Natural killer cell treated with Interleukin-12 subunit alpha and Interleukin-12 subunit beta and Interleukin-15 and Interleukin-18, amount 100 ng/mL, for 72 hours (primary cell): ENCODE results near the gene POU6F2. TPM values are rescaled to one million over a fixed set of nuclear protein-coding genes. Genes with fewer than 3 reads are reported as not detected.
"Not testable (repeated sequence)": the region's sequence is repeated elsewhere in the genome, so short reads cannot be mapped to it uniquely, and the experiment has no call there.

Experiments used
- ATAC-seq, 2 donors: fragments of 150-1000 bp; cut with Tn5 transposase in 1 of 2; sonication (Bioruptor Pico), chemical (Tn5 transposase) in 1 of 2; 2 replicates each; pipeline ENCODE4 v1.10.0; 2021
- DNase-seq: peaks from one replicate; pipeline ENCODE4 v3.0.0; 2022; ENCODE audit warnings: low spot score
- H3K27ac Mint-ChIP-seq, 2 donors: 1 replicate in 1 of 2; 2 replicates in 1 of 2; pipeline ENCODE4 v1.8.0; 2022; ENCODE audit warnings: mixed read lengths in 2 of 2, mild to moderate bottlenecking in 1 of 2, moderate library complexity in 1 of 2
- H3K27me3 Mint-ChIP-seq, 2 donors: 1 replicate in 1 of 2; 2 replicates in 1 of 2; pipeline ENCODE4 v1.8.0; 2022; ENCODE audit warnings: mixed read lengths in 2 of 2
- H3K36me3 Mint-ChIP-seq: one replicate; pipeline ENCODE4 v1.8.0; 2022; ENCODE audit warnings: mixed read lengths
- H3K4me1 Mint-ChIP-seq, 2 donors: 1 replicate in 1 of 2; 2 replicates in 1 of 2; pipeline ENCODE4 v1.8.0; 2022; ENCODE audit warnings: low read depth in 2 of 2, mixed read lengths in 2 of 2, mild to moderate bottlenecking in 1 of 2
- H3K4me3 Mint-ChIP-seq: one replicate; pipeline ENCODE4 v1.8.0; 2022; ENCODE audit warnings: mixed read lengths
- H3K9me3 Mint-ChIP-seq: 2 replicates; pipeline ENCODE4 v1.8.0; 2022; ENCODE audit warnings: mixed read lengths
- total RNA-seq, 2 donors: library from RNA; stranded (reverse); gene quantifications; one replicate each; pipeline ENCODE4 v1.2.3, GENCODE V29; 2022

The POU6F2 gene
- total RNA-seq, 2 donors from 2014 or later = 0.24 to 0.28 TPM

DNA sequence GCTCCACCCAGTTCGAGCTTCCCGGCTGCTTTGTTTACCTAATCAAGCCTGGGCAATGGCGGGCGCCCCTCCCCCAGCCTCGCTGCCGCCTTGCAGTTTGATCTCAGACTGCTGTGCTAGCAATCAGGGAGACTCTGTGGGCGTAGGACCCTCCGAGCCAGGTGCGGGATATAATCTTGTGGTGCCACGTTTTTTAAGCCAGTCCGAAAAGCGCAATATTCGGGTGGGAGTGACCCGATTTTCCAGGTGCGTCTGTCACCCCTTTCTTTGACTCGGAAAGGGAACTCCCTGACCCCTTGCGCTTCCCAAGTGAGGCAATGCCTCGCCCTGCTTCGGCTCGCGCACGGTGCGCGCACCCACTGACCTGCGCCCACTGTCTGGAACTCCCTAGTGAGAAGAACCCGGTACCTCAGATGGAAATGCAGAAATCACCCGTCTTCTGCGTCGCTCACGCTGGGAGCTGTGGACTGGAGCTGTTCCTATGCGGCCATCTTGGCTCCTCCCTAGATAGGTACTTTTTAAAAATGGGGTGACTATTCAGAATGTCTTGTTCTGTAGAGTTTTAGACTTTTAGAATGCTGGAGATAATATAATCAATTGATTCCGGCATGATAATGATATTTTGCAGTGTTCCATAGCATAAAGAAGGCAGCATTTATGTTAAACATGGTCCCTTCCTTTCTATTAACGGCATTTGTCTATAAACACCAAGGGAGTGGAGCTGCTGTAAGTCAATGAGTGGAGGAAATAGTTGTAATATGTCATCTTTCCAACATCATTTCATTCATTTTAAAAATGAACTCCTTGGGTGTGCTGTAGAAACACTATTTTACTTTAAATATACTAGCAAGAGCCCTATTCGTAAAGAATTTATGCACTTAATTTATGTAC is 35.6 kb downstream of the POU6F2 start:
- not testable (repeated sequence) for ATAC-seq, DNase-seq, H3K4me1 Mint-ChIP-seq, H3K27me3 Mint-ChIP-seq, H3K9me3 Mint-ChIP-seq, H3K4me3 Mint-ChIP-seq, H3K36me3 Mint-ChIP-seq, H3K27ac Mint-ChIP-seq

DNA sequence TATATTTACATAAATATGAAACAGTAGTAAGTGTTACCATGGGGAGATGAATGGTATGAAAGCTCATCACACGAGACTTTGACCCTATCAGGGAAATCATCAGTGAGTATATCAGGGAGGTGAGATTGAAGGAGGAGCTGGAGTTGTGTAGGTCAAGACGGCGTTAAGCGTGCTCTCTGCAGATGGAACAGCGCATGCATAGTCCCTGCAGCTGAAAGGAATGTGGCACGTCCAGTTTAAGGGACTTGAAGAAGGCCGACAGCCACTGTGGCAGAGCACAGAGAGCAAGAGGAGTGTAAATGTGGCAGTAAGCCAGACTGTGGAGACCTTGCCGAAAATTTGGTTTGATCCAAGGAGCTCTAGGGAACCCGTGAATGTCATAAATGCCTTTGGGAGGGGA is 38.9 kb downstream of the POU6F2 start:
- DNase-seq = no peak
- H3K27me3 Mint-ChIP-seq = peaks cover 0 to 3% of the 10 kb centered on the region in 2 donors
- no peaks in the 10 kb centered on the region for H3K36me3 Mint-ChIP-seq
- no peaks in the 10 kb centered on the region for H3K4me1 Mint-ChIP-seq
- ATAC-seq = peak; percentile 24 to 32
- H3K4me3 Mint-ChIP-seq = no peak overlapping the region
- no peak overlapping the region for H3K27ac Mint-ChIP-seq
- H3K9me3 Mint-ChIP-seq = no peaks in the 10 kb centered on the region

DNA sequence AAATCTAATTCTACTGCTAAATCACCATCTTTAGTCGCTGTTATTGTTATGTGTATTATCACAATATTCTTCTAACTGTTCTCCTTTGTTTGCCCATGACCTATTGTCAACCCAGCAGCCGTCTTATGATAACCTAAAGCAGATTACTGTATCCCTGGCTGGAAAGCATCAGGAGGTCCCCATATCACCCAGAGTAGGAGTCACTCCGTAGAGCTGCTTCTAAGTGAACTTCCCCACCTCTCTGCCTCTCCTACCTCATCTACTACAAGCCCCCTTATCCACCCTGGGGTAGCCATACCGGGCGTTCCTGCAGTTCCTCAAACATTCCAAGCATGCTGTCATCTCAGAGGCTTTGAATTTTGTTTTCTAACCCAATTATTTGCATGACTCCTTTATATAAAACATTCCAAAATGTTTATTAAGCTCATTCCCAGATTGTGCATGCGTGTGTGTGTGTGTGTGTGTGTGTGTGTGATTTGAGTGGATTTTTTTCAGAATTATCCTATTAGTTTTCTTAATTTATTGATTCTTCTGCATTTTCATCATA is 39.7 kb downstream of the POU6F2 start:
- ATAC-seq (no peak), DNase-seq (no peak)
- no peaks in the 10 kb centered on the region for H3K9me3 Mint-ChIP-seq
- H3K4me1 Mint-ChIP-seq = no peaks in the 10 kb centered on the region
- peaks cover 3 to 6% of the 10 kb centered on the region in 2 donors for H3K27me3 Mint-ChIP-seq
- no peak overlapping the region for H3K27ac Mint-ChIP-seq
- no peaks in the 10 kb centered on the region for H3K36me3 Mint-ChIP-seq
- no peak overlapping the region for H3K4me3 Mint-ChIP-seq

DNA sequence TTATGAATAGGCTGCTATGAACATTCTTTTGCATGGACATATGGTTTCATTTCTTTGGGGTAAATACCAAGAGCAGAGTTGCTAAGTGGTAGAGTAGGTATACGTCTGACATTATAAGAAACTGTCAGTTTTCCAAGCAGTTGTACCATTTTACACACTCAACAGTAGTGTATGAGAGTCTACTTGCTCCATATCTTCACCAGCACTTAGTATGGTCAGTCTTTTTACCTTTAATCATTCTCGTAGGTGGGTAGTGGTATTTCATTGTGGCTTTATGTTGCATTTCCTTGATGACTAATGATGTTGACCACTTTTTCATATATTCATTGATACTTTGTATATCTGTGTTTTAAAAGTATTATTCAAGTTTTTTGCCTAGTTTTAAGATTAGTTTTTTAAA is 45.1 kb downstream of the POU6F2 start:
- H3K27ac Mint-ChIP-seq = no peak overlapping the region
- DNase-seq (no peak), ATAC-seq (no peak)
- H3K4me1 Mint-ChIP-seq = no peaks in the 10 kb centered on the region
- no peaks in the 10 kb centered on the region for H3K36me3 Mint-ChIP-seq
- no peak overlapping the region for H3K4me3 Mint-ChIP-seq
- peaks cover 2 to 14% of the 10 kb centered on the region in 2 donors for H3K27me3 Mint-ChIP-seq
- peaks cover 5% of the 10 kb centered on the region for H3K9me3 Mint-ChIP-seq

DNA sequence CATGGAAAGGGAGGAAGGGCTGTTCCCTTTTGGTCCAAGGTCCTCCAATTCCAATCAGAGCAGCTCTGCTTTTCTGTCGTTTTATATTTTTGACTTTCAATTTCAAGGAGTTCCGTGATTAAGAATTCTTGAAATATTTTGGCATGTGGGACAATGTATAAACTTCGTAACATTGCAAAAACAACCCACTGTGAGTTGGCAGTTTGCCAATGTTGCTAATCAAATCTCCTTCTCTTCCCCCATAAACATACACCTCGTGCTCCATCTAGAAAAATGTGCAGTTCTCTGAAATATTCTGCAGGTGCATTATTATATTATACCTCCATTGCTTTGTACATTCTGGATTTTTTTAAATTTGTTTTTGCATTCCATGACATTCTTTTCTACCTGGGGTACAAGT is 49.8 kb downstream of the POU6F2 start:
- no peaks in the 10 kb centered on the region for H3K4me1 Mint-ChIP-seq
- no peak overlapping the region for H3K27ac Mint-ChIP-seq
- DNase-seq (no peak), ATAC-seq (no peak)
- no peaks in the 10 kb centered on the region for H3K36me3 Mint-ChIP-seq
- H3K4me3 Mint-ChIP-seq = no peak overlapping the region
- peaks cover 2 to 10% of the 10 kb centered on the region in 2 donors for H3K27me3 Mint-ChIP-seq
- H3K9me3 Mint-ChIP-seq = peaks cover 4% of the 10 kb centered on the region

DNA sequence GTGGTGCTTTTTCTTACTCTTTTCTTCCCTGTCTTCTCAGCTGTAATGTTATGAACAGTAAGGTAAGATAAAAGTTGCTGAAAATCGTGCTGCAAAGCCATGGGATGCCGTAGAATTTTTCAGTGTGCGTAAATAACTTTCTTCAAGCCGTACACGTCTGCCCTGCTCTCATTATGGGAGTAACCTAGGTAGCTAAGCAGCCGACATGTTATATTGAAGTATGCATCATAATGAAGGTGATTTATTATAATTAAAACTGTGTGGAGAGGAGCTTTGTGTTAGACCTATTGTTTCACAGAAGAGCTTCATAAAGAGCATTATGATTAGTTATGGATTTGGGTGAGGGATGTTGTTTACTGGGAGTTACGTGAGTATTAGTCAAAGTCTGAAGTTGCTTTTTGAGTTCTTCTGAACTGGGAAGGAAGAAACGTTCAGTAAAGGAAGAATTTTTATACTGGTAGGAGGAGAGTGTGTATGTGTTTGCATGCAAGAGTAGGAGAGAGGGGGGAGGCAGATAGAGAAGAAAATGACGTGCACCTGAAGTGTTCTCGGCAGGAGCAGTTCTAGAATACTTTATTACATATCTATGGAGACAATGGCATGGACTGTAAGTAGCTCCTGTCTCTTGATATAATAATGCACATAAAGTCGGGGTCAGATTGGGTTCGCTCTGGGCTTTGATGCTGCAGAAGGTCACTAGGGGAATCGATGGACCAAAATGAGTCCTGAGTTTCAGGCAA is 56.3 kb downstream of the POU6F2 start:
- ATAC-seq = no peak
- no peak overlapping the region for H3K27ac Mint-ChIP-seq
- H3K4me1 Mint-ChIP-seq = no peaks in the 10 kb centered on the region
- peaks cover 9 to 17% of the 10 kb centered on the region in 2 donors for H3K27me3 Mint-ChIP-seq
- H3K9me3 Mint-ChIP-seq = no peaks in the 10 kb centered on the region
- DNase-seq = no peak
- no peak overlapping the region for H3K4me3 Mint-ChIP-seq
- no peaks in the 10 kb centered on the region for H3K36me3 Mint-ChIP-seq

DNA sequence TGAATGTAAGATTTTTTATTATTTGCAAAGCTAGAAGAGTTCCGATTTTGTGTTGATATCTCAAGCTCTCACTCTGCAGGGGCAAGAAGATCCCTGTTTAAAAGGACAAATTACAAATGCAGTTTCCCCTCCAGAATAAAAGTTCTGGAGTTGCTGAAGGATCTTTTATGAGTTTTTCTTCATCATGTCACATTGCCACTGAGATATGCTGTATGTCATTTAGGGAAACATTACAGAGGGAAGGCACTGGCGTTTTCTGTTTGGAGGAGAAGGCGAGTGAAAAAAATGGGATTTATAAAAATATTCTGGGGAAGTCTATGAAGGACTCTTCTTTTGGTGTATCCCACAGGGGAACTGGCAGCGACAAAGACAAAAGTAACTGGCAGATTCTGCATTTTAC is 57.4 kb downstream of the POU6F2 start:
- no peak for ATAC-seq
- H3K36me3 Mint-ChIP-seq = no peaks in the 10 kb centered on the region

DNA sequence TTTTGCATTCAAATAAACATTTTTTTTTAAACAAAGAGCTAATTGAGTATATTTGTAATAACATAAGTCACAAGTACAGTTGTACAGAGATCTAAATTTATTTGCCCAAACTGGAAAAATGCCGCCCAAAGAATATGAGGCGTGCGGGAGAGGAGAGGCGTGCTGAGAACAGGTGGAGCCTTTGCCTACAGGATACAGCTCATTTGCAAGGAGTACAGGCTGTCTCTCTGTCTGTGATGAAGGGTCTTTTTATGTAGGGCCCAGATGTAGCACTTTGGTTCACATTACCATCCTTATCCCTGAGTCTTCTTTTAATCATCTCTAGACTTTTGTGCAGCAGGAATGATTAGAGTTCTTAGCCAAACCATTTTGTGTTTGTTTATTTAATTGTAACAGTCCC is 58.2 kb downstream of the POU6F2 start:
- DNase-seq = no peak
- H3K36me3 Mint-ChIP-seq = no peaks in the 10 kb centered on the region
- no peaks in the 10 kb centered on the region for H3K9me3 Mint-ChIP-seq
- no peak overlapping the region for H3K27ac Mint-ChIP-seq
- H3K4me3 Mint-ChIP-seq = no peak overlapping the region
- ATAC-seq = no peak
- H3K27me3 Mint-ChIP-seq = peaks cover 9 to 21% of the 10 kb centered on the region in 2 donors
- H3K4me1 Mint-ChIP-seq = no peaks in the 10 kb centered on the region

More for the DNA sequence above, 57.4 kb downstream of the POU6F2 start:
- Mint-ChIP-seq H3K27me3 (peaks cover 9 to 17% of the 10 kb centered on the region in 2 donors), H3K27ac (no peak overlapping the region), H3K4me1 (no peaks in the 10 kb centered on the region), H3K4me3 (no peak overlapping the region), H3K9me3 (no peaks in the 10 kb centered on the region)
- no peak for DNase-seq

DNA sequence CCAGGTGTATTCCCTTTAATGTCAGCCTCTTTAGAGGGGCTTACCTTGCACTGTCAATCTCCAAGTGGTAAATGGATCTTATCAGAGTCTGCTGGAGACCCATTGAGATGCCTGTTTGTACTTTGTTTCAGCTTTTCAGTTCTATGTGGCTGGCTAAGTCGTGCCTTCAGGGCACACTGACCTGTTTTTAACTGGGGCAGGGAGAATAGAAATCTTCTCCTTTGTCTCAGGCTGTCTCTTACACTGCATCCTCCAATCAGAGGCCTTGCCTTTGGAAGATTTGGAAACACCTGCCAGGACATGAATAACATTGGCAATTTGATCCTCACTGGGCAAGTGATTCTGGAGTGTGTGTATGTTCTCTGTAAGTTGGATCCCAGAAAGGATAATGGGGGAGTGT is 65.0 kb downstream of the POU6F2 start:
- no peaks in the 10 kb centered on the region for H3K9me3 Mint-ChIP-seq
- H3K27me3 Mint-ChIP-seq = peaks cover 4 to 6% of the 10 kb centered on the region in 2 donors
- H3K4me1 Mint-ChIP-seq = peaks cover 4 to 8% of the 10 kb centered on the region in 2 donors
- H3K27ac Mint-ChIP-seq = no peak overlapping the region
- H3K4me3 Mint-ChIP-seq = no peak overlapping the region
- no peak for ATAC-seq
- no peak for DNase-seq
- H3K36me3 Mint-ChIP-seq = no peaks in the 10 kb centered on the region

DNA sequence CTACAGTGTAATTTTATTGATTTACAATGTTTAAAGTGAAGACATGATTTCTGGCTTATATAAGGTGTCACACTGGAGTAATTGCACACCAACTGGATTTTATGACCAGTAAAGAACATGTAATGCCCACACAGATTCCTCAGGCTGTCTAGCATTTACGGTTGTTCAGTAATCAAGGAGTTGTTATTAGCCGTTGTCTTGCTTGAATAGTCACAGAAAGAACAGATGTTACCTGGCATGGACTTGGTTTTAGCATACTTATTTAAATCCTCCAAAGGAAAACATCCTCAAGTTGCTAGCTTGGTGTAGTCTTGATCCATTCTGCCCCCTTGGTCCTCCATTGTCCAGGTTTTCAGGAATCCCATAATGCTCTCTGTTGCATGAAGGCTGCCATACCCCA is 65.8 kb downstream of the POU6F2 start:
- H3K4me3 Mint-ChIP-seq = no peak overlapping the region
- ATAC-seq (no peak), DNase-seq (no peak)
- peaks cover 4 to 8% of the 10 kb centered on the region in 2 donors for H3K4me1 Mint-ChIP-seq
- H3K9me3 Mint-ChIP-seq = no peaks in the 10 kb centered on the region
- H3K27me3 Mint-ChIP-seq = peaks cover 5 to 11% of the 10 kb centered on the region in 2 donors
- no peak overlapping the region for H3K27ac Mint-ChIP-seq
- no peaks in the 10 kb centered on the region for H3K36me3 Mint-ChIP-seq

DNA sequence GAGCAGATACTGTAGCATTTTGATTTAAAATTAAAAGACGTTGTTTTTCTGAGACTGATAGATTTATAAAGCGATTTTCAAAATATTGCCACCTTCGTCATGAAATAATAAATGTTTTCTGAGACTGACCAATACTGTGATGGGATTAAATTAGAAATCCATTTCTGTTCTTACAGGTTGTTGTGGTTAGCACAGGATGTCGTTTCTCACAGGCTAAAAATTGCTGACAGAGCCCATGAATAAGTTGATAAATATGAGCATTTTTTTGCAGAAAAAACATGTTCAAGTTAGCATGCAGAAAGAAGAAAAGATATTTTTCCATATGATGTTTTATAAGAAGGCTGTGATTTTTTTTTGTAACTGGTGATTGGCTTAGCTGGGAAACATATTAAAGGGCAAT is 66.8 kb downstream of the POU6F2 start:
- no peak overlapping the region for H3K4me3 Mint-ChIP-seq
- no peak for DNase-seq
- no peak overlapping the region for H3K27ac Mint-ChIP-seq
- no peaks in the 10 kb centered on the region for H3K9me3 Mint-ChIP-seq
- peaks cover 4 to 8% of the 10 kb centered on the region in 2 donors for H3K4me1 Mint-ChIP-seq
- H3K36me3 Mint-ChIP-seq = no peaks in the 10 kb centered on the region
- H3K27me3 Mint-ChIP-seq = peaks cover 7 to 19% of the 10 kb centered on the region in 2 donors
- ATAC-seq = no peak

DNA sequence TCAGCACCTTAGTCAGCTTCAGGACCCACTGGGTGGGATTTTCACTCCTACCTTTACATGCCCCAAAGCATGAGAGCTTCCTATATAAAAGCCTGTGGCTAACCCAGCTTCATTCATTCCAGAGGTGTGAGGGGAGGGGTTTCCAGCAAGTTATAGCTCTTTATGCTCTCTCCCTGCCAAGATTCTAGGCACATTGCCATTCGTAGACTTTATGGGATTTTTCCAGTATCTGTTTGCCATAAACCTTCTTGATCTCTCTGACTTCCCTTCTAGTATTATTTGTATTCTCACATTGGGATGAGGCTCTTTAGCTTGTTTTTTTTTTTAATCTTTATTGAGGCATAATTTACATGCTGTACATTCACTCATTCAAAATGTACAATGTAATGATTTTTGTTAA is 67.5 kb downstream of the POU6F2 start:
- DNase-seq = no peak
- H3K4me1 Mint-ChIP-seq = peaks cover 4 to 8% of the 10 kb centered on the region in 2 donors
- no peak overlapping the region for H3K27ac Mint-ChIP-seq
- H3K27me3 Mint-ChIP-seq = peaks cover 7 to 19% of the 10 kb centered on the region in 2 donors
- H3K36me3 Mint-ChIP-seq = no peaks in the 10 kb centered on the region
- H3K9me3 Mint-ChIP-seq = no peaks in the 10 kb centered on the region
- ATAC-seq = no peak
- no peak overlapping the region for H3K4me3 Mint-ChIP-seq

DNA sequence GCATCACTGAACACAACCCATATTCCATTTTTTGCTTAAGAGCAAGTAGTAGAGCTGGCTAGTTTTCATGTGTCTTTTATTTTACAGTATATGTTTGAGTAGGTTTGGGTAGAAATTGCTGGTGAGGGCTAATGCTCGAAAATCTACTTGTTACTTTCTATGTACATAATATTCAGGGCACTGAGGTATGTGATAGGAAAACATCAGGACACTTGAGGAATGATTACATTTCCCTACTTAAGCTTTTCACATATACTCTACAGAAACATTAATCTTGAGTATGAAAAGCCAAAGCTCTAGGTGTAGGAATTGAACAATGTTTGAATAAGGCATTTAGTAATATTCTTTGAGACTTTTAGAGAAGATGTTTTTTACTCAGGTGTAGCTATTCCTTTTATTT is 73.6 kb downstream of the POU6F2 start:
- Mint-ChIP-seq H3K4me3 (no peak overlapping the region), H3K27me3 (peaks cover 23 to 41% of the 10 kb centered on the region in 2 donors), H3K9me3 (peaks cover 3% of the 10 kb centered on the region), H3K36me3 (no peaks in the 10 kb centered on the region), H3K4me1 (no peaks in the 10 kb centered on the region), H3K27ac (no peak overlapping the region)
- ATAC-seq (no peak), DNase-seq (no peak)

DNA sequence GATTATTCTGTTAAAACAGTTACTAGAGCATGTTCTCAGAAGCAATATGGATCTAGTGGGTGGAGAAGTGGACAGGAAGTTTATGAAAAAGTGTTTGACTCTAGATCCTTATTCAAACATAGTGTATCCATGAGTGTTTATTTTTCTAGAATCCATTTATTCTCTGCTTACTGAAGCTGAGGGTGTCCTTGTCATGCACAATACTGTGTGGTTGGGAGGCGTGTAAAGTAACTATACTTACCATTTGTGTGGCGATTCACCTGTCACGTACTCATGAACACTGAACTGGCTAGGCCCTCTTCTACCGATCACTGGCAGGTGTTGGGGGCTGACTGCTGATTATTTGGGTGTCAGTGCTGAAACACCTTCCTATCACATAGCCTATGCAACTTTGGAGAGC is 74.0 kb downstream of the POU6F2 start:
- no peak overlapping the region for H3K4me3 Mint-ChIP-seq
- DNase-seq (no peak), ATAC-seq (no peak)
- H3K27ac Mint-ChIP-seq = no peak overlapping the region
- peaks cover 3% of the 10 kb centered on the region for H3K9me3 Mint-ChIP-seq
- no peaks in the 10 kb centered on the region for H3K36me3 Mint-ChIP-seq
- H3K27me3 Mint-ChIP-seq = peaks cover 23 to 44% of the 10 kb centered on the region in 2 donors
- H3K4me1 Mint-ChIP-seq = no peaks in the 10 kb centered on the region
